Measurements from ENCODE around the gene WFIKKN1.
"Not testable (repeated sequence)": the region's sequence is repeated elsewhere in the genome, so short reads cannot be mapped to it uniquely, and the experiment has no call there.

Gene WFIKKN1

DNA sequence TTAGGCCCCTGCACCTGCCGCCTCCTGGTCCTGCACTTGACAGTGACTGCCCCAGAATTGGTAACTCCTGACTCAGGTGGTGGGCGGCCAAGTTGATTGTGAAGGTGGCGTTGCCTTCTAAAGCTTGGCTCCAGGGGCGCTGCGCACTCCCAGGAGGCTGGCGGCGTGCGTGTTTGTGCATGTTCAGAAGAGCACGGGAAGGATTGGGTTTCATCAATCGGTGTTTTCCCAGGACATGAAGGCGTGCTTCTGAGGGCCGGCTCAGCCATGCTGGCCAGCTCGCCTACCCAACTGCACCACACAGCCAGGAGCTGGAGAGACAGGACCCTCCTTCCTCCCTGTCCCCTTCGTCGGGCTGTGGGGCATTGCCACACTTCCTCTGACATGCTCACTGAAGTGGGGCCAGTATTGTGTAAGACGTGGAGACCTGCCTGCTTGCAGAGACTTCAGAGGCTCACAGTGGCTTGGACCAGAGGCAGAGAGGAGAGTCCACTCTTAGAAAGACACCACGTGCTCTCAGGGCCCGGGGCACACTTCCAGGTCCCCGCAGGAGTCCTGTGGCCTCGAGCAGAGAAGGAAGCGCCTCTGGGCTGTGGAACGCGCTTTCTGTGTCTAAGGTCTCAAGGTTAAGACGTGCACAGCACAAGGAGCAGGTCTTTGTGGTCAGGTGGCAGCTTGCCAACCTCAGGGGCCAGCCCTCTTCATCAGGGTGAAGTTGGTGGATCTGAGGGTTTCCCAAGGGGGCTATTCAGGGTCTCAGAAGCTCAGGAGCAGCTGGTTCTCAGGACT is 38.1 kb upstream of the WFIKKN1 start:
- DNase-seq = peak; percentile 78
- in situ Hi-C loops (cut with MboI; ENCODE audit: low pct_unique_long_range_greater_than_20kb, low sequenced_read_pairs) = no loop called here

DNA sequence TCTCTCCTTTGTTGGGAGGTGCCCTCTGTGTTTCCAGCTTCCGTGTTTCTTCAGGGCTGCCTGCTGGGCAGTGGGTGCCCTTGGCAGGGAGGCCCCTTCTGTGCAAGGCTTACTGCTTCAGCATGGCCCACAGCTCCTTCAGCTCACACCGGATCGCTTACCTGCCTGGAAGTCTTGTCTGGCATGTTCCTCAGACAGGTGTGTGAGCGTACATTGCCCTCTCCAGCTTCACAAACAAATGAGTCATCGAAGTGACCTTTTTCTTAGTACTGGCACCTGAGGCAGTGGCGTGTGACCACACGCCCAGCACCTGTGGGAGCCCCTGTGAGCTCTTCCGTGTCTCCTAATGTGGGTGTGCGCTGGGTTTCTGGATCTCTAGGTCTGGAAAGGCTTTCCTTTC is 37.4 kb upstream of the WFIKKN1 start:
- no peak for DNase-seq
- in situ Hi-C loops (cut with MboI; ENCODE audit: low pct_unique_long_range_greater_than_20kb, low sequenced_read_pairs) = no loop called here

DNA sequence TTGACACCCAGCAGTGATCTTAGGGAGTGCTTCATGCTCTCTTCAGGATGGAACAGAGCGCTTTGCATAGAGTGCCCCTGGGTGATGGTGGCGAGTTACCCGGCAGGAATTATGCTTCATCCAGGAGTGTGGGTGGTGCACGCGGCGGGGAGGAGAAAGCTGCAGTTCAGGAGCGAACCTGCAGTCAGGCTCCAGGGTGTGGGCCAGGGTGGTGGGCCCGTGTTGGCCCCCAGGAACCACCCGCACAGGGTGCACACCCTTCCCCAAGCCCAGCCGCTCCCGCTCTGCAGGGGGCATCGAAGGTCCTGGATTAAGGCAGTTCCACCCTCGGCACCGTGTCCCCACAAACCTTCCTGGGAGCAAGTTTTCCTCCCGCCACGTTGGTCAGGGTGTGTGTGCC is 37.0 kb upstream of the WFIKKN1 start:
- DNase-seq = no peak
- in situ Hi-C loops (cut with MboI; ENCODE audit: low pct_unique_long_range_greater_than_20kb, low sequenced_read_pairs) = no loop called here

DNA sequence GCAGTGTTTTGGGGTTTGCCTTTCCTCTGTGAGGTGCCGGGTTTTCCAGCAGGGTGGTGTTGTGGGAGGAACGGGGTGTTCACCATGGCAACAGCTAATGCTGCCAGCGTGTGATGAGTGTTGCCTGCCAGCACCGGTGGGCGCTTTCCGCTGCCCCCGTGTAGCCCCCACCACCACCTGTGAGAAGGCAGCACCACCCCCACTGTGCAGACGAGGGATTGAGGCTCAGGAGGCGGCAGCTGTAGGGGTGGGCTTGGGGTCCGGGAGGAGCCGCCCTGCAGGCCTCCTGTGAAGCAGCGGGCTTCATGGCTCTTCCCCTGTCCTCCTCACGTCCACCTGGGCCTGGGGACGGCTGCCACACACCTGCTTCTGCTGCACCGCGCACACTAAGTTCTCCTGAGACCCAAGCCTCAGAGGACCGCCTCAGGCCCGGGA is 35.7 kb upstream of the WFIKKN1 start:
- in situ Hi-C loops (cut with MboI; ENCODE audit: low pct_unique_long_range_greater_than_20kb, low sequenced_read_pairs) = no loop called here
- DNase-seq = no peak

DNA sequence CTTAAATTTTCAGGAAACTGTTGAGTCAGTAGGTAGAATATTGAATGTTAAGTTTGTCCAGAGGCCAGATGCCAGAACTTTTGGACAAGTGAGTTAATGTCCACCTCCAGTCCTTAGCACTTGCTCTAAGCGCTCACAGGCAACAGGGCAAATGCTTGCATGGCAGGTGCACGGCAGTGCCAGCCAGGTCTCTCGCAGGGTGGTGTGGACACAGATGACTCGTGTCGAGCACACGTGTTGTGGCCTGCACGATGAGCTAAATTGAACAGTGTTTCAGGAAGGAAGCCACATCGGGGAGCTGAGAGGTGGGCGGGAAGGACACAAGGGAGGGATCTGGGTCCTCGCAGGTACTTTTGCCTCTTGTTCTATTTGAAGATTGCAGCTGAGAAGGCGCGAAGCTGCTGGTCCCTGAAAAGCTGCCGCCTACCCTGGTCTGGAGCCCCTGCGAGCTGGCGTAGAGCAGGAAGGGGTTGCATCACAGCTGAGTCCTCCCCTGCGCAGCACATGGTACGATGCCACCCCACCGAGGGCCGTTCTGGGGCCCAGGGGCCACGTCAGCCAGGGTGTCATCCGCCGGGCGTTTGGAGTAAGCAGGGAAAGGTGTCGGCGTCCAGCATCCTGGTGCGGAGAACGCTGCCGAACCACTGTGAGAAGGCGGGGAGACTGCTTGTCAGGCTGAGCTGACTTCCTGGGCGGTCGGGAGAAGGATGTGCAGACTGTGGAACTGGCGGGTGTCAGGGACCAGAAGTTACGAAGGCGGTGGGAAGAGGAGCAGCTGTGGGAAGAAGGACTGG is 34.6 kb upstream of the WFIKKN1 start:
- DNase-seq = no peak
- in situ Hi-C loops (cut with MboI; ENCODE audit: low pct_unique_long_range_greater_than_20kb, low sequenced_read_pairs) = no loop called here

DNA sequence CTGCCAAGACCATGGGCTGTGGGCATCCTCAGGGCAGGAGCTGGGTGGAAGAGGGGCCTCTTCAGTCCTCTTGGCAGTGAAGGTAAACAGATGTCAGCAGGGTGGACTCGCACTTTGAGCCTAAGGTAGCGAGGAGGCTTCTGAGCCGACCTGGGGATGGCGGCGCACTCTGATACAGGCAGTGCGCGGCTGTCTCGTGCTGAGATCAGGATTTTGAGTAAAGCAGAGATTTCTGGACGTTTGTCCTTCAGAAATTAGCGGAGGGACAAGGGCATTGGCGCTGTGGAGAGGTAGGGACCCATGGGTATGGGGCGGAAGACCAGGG is 34.1 kb upstream of the WFIKKN1 start:
- in situ Hi-C loops (cut with MboI; ENCODE audit: low pct_unique_long_range_greater_than_20kb, low sequenced_read_pairs) = no loop called here

DNA sequence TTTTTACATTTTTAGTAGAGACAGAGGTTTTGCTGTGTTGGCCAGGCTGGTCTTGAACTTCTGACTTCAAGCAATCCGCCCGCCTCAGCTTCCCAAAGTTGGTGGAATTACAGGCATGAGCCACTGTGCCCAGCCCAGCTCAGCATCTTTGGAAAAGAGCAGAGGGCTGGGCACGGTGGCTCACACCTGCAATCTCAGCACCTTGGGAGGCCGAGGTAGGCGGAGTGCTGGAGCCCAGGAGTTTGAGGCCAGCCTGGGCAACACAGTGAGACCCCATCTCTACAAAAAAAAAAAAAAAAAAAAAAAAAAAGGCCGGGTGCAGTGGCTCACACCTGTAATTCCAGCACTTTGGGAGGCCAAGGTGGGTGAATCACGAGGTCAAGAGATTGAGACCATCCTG is 33.1 kb upstream of the WFIKKN1 start:
- in situ Hi-C loops (cut with MboI; ENCODE audit: low pct_unique_long_range_greater_than_20kb, low sequenced_read_pairs); DNase-seq: not testable (repeated sequence)

More for the DNA sequence above, 34.1 kb upstream of the WFIKKN1 start:
- no peak for DNase-seq

DNA sequence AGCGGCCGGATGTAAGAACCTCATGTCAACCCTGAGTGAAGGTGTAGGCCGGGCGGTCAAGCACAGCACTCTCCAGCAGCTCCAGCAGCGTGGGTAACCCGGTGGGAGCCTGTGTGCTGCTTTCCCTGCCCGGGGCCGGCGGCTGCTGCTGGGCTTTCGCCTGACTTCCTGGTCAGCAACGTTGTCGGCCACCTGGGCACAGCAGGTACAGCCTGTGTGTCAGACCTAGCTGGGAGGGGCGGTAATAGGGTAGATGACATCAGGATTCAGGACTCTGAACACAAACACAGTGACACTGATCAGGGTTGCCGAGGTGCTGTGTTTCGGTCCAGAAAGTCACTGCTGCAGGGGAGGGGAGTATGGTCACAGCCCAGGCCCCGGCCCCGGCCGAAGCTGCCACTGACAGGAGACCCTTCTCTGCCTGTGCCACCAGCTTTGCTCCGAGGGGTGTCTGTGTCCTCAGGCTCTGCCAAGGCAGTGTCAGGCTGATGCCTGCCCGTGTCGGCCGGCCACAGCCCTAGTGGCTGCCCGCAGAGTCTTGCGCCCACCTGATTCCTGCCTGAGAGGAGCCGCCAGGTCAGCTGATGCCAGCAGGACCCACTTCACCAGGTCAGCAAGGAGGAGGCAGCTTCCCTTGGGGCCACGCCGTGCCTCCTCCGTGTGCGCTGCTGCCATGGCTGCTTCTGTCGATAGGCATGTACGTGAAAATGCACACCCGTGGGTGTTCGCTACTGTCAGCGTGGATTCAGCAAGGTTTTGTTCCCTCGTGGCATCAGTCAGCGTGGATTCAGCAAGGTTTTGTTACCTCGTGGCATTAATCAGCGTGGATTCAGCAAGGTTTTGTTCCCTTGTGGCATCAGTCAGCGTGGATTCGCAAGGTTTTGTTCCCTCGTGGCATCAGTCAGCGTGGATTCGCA is 31.7 kb upstream of the WFIKKN1 start:
- DNase-seq = no peak
- in situ Hi-C loops (cut with MboI; ENCODE audit: low pct_unique_long_range_greater_than_20kb, low sequenced_read_pairs) = no loop called here

DNA sequence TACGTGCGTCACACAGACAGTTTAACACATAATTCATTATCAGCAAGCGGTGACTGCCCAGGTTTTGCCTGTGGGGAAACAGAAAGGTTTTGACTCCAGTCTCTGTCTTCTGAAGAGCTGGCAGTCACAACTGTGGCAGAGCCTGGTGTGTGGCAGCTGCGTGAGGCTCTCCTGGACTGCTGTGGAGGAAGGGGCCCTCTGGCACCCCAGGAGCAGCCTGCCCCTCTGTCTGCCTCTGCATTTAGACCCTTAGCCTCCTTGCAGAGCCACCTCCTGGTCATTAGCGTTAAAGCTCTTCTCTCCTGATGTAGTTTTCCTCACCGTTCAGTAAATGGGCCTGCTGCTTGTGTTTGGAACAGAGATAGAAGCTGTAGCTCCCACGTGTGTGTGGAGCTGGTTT is 30.0 kb upstream of the WFIKKN1 start:
- DNase-seq = peak; percentile 37
- in situ Hi-C loops (cut with MboI; ENCODE audit: low pct_unique_long_range_greater_than_20kb, low sequenced_read_pairs) = no loop called here

DNA sequence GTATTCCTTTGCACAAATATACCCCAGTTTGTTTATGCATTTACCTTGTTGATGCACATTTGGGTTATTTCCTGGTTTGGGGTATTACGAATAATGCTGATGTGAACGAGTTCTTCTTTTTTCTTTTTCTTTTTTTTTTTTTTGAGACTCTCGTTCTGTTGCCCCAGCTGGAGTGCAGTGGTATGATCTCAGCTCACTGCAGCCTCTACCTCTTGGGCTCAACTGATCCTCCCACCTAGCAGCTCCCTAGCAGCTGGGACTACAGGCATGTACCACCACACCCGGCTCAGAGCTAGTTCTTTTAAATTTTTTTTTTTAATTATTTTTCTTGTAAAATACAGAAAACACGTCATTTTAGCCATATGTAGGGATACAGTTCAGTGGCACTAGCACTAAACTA is 26.9 kb upstream of the WFIKKN1 start:
- no peak for DNase-seq
- in situ Hi-C loops (cut with MboI; ENCODE audit: low pct_unique_long_range_greater_than_20kb, low sequenced_read_pairs) = no loop called here

DNA sequence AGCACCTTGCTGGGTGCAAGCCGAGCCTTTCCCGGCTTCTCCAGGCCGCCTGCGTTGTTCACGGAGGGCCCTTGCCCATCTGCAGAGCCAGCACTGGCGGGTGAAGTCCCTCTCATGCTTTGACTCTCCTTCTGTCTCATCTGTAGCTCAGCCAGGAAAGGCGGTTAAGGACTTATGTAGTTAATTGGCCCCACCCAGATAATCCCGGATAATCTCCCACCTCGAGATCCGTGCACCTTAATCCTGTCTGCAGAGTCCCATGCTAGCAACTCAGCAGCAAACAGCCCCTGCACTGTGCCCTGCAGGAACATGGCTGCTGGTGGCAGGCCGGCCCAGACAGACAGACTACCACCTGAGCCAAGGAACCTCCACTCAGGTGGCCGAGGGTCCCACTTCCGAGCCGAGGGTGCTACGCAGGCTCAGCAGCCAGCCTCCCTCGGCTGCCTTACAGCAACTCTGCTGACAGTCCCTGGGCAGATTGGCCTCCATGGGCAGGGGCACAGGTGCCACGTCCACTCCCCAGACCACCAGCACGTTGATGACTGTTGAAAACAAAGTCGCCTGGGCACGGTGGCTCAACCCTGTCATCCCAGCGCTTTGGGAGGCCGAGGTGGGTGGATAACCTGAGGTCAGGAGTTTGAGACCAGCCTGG is 24.0 kb upstream of the WFIKKN1 start:
- in situ Hi-C loops (cut with MboI; ENCODE audit: low pct_unique_long_range_greater_than_20kb, low sequenced_read_pairs) = no loop called here
- no peak for DNase-seq

DNA sequence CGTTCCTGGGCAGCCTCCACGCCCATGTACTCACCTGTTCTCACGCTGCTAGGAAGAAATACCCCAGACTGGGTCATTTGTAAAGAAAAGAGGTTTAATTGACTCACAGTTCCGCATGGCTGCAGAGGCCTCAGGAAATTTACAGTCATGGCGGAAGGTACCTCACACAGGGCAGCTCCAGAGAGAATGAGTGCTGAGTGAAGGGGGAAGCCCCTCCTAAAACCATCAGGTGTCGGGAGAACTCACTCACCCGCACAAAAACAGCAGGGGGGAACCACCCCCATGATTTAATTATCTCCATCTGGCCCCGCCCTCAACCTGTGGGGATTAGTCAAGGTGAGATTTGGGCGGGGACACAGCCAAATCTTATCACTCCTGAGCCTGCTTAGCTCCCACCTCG is 22.8 kb upstream of the WFIKKN1 start:
- DNase-seq = no peak
- in situ Hi-C loops (cut with MboI; ENCODE audit: low pct_unique_long_range_greater_than_20kb, low sequenced_read_pairs) = no loop called here

DNA sequence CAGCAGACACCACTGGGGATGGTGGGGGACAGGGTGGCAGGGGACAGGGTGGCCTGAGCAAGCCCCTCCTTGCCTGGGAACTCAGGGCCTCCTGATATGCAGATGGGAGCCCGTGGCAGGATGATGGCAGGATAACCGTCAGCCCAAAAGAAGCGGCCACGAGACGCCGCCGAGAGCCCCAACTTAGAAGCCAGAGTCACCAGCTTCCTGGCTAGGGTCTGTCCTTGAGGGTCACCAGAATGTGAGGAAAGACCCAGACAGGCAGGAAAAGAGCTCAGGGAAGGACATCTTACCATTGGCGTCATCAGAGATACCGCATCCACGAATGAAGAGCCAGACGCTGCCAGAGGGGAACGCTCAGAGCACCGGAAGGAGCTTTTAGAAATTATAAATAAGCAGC is 21.5 kb upstream of the WFIKKN1 start:
- in situ Hi-C loops (cut with MboI; ENCODE audit: low pct_unique_long_range_greater_than_20kb, low sequenced_read_pairs) = no loop called here

DNA sequence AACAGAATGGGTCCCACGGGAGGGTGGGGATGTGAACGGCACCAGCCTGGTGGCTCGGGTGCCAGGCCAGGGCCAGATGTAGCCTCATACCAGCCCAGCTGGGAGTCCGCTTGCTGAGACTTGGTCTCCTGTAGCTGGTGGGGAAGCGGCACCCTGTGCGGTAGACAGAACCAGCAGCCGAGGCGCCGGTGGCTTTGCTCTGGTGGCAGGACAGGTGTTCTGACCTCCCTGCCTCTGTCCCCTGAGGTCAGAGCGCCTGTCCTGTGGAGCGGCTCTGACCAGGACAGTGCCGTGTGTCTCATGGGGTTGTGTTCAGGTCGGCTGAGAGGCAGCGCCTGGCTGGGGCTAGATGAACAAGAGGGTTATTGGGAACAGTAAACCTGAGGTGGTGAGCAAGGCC is 20.8 kb upstream of the WFIKKN1 start:
- DNase-seq = no peak
- in situ Hi-C loops (cut with MboI; ENCODE audit: low pct_unique_long_range_greater_than_20kb, low sequenced_read_pairs) = no loop called here

More for the DNA sequence above, 21.5 kb upstream of the WFIKKN1 start:
- DNase-seq = no peak

DNA sequence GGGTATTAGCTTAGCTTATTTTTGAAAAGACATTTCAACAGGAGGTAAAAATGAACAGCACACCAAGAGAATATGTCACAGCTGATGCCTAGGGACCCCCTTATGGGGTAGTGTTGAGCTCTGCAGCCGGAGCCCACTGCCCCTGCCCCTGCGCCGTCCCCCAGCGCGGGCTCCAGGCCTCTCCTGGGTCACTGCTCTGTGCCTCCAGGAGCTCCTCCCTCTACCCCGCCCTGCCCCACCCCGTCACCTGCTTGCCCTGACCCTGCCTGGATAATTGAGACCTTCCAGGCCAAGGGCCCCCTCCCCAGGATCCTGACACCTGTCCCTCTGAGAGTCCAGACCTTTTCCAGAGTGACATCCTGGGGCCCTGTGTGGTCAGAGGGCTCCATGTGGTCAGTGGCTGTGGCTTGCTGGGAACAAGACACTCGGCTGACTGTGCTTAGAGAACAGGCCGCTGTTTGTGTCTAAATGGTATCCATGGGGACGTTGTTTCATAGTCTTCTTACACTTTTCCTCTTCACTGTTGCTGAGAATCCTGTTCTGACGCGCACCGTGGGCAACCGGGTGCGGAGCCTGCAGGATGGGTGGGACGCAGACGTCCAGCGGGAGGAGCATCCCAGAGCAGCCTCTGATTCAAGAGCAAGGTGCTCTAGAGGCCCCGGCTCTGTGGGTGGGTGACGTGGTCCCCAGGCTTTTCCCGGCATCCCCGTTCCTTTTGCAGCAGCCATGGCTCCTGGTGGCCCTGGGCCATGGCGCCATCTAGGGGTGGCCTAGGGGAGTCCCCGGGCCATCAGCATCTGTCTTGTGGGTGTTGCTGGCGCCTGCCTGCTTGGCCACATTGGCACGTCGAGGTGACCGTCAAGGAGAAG is 20.0 kb upstream of the WFIKKN1 start:
- DNase-seq = peak; percentile 29
- in situ Hi-C loops (cut with MboI; ENCODE audit: low pct_unique_long_range_greater_than_20kb, low sequenced_read_pairs) = no loop called here

DNA sequence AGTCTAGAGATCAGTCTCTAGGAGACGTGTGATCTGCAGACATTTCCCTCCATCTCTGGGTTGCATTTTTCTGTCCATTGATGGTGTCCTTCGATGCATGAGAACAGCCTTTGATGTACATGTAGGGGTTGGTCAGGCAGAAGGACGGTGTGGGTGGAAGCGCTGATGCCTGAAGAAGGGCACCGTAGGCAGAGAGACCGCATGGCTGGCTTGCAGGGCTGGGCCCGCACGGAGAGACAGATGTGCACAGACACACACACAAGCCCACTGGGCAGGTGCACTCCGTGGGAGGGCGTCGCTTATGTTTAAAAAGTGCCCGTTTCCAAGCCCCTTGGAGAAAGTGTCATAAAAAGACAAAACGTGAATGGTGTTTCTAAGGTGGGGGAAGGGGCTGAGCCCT is 15.7 kb upstream of the WFIKKN1 start:
- in situ Hi-C loops (cut with MboI; ENCODE audit: low pct_unique_long_range_greater_than_20kb, low sequenced_read_pairs) = no loop called here
- DNase-seq = no peak

DNA sequence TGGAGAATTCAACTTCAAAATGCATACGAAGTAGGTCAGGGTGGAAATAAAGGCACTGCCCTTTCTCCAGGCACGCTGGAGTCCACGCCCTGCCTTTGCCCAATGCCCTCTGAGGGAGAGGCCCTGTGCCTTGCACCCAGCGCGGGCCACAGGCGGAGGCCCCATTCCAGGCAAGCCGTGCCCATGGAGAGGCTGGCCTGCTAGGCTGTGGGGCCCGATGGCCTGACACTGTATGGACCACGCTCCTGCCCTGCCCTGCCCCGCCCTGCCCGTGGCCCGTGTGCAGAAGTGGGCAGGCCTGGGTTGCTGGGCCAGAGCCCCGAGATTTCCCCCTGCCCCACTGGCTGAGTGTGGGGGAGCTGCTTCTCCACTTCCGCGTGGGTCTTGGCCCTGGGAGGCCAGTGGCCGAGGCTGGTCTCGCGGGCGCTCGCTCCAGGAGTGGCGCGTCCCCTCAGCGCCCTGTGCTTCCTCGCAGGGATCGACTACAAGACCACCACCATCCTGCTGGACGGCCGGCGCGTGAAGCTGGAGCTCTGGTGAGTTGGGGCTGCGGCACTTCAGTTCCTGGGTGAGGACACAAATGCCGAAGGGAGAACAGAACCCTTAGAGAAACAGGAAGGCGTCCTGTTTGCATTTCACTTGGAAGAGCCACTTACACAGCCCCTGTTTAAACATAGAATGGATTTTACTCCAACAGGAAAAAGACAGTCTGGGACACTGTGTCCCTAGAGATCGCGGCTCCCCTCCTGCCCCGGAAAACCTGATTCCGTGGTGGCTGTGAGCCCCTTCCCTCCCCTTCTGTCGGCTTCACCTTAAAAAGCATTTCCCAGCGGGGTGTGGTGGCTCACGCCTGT is 13.8 kb upstream of the WFIKKN1 start:
- DNase-seq = no peak
- in situ Hi-C loops (cut with MboI; ENCODE audit: low pct_unique_long_range_greater_than_20kb, low sequenced_read_pairs) = no loop called here
